Neuron (in vitro differentiated cells): ENCODE results near the gene TMEM271.
"Not testable (repeated sequence)": the region's sequence is repeated elsewhere in the genome, so short reads cannot be mapped to it uniquely, and the experiment has no call there.

Source experiments
- H2AFZ ChIP-seq: one replicate; pipeline ENCODE4 v1.6.1; 2013; ENCODE audit warnings: low read depth, mild to moderate bottlenecking, inconsistent platforms, low read length, moderate library complexity
- H3K27me3 ChIP-seq: one replicate; pipeline ENCODE4 v1.6.1; 2013; ENCODE audit warnings: low read length; ENCODE audit not compliant: insufficient read depth
- H3K36me3 ChIP-seq: one replicate; pipeline ENCODE4 v1.6.1; 2013; ENCODE audit warnings: low read length; ENCODE audit not compliant: insufficient read depth
- H3K4me1 ChIP-seq: one replicate; pipeline ENCODE4 v1.6.1; 2013; ENCODE audit warnings: low read length; ENCODE audit not compliant: insufficient read depth
- H3K4me3 ChIP-seq: 2 replicates; pipeline ENCODE4 v1.5.1; 2013; ENCODE audit warnings: mild to moderate bottlenecking, low read length, moderate library complexity
- H3K9me3 ChIP-seq: one replicate; pipeline ENCODE4 v1.6.1; 2013; ENCODE audit warnings: low read length

Gene TMEM271

DNA sequence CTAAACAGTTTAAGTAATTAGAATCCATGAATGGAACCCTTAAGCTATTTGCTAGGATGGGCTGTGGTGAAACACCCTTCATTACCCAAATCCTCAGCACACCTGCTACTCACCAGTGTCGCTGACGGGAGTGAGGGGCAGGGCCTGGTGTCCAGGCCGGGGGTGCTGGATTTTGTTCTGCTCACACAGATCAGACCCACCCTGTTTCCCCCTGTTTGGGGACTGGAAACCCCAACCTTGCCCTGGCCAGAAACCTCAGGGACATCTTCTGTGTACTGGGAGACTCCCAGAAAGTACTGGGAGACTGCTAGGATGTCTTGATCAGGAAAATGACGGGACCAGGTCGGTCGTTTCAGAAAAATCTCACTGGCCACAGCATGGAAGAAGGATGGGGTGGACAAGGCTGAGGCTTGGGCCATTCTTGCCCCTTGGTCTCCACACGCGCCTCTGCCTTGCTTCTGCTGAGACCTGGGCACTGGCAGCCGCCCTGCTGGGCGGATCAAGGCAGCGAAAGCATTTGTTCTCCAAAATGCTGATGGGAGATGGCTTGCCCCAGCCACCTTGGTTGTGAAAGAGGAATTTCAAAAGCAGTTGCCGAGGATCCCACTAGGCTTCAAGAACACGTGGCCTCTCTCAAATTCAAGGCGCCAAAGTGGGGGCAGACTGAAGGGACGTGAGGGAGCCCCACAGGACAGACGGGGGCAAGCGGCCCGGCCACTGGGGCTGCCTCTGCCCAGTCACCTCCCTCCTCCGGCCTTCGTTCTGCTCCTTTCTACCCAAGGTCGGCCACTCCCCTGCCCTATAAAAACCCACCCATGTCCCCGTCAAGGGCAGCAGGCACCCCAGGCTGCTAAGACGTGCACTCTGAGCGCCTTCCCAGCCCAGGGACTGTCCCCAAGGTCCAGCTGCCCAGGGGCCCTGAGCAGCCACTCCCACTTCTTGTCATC, 25.8 kb upstream of the TMEM271 start:
- Histone ChIP-seq H3K4me1 (no peaks in the 10 kb centered on the region), H3K9me3 (peaks cover 4% of the 10 kb centered on the region), H2AFZ (no peak overlapping the region), H3K36me3 (no peaks in the 10 kb centered on the region), H3K4me3 (no peak overlapping the region), H3K27me3 (peaks cover 2% of the 10 kb centered on the region)

DNA sequence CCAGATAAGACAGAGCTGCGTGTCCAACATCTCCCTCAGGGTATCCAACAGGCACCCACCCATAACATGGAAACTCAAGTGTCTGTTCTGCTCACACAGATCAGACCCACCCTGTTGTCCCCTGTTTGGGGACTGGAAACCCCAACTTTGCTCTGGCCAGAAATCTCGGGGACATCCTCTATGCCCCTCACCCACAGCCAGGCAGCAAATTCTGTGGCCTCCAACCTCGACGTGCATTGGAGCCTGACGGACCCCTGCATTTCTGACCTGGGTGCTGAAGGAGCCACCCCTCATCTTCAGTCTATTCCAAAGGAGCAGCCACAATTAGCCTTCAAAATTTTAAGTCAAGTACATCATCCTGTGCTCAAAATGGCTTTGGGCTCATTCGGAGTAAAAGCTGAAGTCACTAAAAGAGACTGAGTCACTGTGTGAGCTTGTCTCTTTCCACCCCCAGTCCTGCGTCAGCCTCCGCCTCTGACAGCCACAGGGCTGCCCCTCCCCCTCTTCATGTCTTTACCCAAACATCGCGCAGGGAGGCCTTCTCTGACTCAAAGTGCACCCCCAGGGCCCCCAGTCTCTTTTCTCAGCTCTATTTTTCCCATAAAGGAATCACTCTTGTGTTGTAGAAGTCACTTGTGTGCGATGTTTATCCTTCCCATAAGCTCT, 24.9 kb upstream of the TMEM271 start:
- no peak overlapping the region for H3K4me3 ChIP-seq

DNA sequence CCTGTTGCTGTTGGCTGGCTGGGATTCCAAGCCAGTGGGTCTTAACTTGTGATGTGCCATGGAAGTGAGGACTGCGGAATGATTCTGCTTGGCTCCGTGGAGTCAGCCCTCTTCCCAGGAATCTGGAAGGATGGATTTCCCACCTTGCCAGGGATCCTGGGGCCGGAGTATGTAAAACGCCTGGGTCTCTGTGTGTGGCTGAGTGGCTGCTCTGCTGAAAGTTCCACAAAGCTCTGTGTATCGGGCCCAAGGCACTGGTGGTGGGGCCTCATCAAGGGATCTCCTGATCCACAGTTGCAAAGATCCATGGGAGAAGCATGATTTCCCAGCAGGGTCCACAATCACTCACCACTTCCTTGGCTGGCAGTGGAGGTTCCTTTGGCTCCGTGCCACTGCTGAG, 24.1 kb upstream of the TMEM271 start:
- Histone ChIP-seq H3K4me1 (no peaks in the 10 kb centered on the region), H3K36me3 (no peaks in the 10 kb centered on the region), H3K4me3 (no peak overlapping the region), H3K9me3 (peaks cover 4% of the 10 kb centered on the region), H2AFZ (no peak overlapping the region), H3K27me3 (peaks cover 2% of the 10 kb centered on the region)

More for the DNA sequence above, 24.9 kb upstream of the TMEM271 start:
- Histone ChIP-seq H3K4me1 (no peaks in the 10 kb centered on the region), H3K36me3 (no peaks in the 10 kb centered on the region), H3K27me3 (peaks cover 2% of the 10 kb centered on the region), H3K9me3 (peaks cover 4% of the 10 kb centered on the region), H2AFZ (no peak overlapping the region)

- Histone ChIP-seq H3K4me1 (no peaks in the 10 kb centered on the region), H3K4me3 (no peak overlapping the region), H2AFZ (no peak overlapping the region), H3K27me3 (peaks cover 2% of the 10 kb centered on the region), H3K36me3 (no peaks in the 10 kb centered on the region), H3K9me3 (peaks cover 4% of the 10 kb centered on the region)
Measured at GRCh38 chr4:598925-599324, 22.8 kb upstream of the TMEM271 start.

GRCh38 chr4:592825-593520, 16.9 kb upstream of the TMEM271 start:
- no peaks in the 10 kb centered on the region for H3K36me3 ChIP-seq
- peaks cover 2% of the 10 kb centered on the region for H3K4me1 ChIP-seq
- H3K9me3 ChIP-seq = no peaks in the 10 kb centered on the region
- H3K4me3 ChIP-seq = no peak overlapping the region
- no peaks in the 10 kb centered on the region for H3K27me3 ChIP-seq
- no peak overlapping the region for H2AFZ ChIP-seq

- not testable (repeated sequence) for H3K9me3 ChIP-seq, H2AFZ ChIP-seq, H3K27me3 ChIP-seq, H3K36me3 ChIP-seq, H3K4me3 ChIP-seq, H3K4me1 ChIP-seq
Measured at GRCh38 chr4:592178-592577, 16.1 kb upstream of the TMEM271 start.

GRCh38 chr4:590313-590841, 14.3 kb upstream of the TMEM271 start:
- H3K9me3 ChIP-seq = no peaks in the 10 kb centered on the region
- H3K27me3 ChIP-seq = no peaks in the 10 kb centered on the region
- no peak overlapping the region for H3K4me3 ChIP-seq
- peaks cover 2% of the 10 kb centered on the region for H3K4me1 ChIP-seq
- H2AFZ ChIP-seq = no peak overlapping the region
- no peaks in the 10 kb centered on the region for H3K36me3 ChIP-seq

- peaks cover 2% of the 10 kb centered on the region for H3K4me1 ChIP-seq
- no peaks in the 10 kb centered on the region for H3K9me3 ChIP-seq
- H2AFZ ChIP-seq = no peak overlapping the region
- no peaks in the 10 kb centered on the region for H3K27me3 ChIP-seq
- H3K4me3 ChIP-seq = no peak overlapping the region
- H3K36me3 ChIP-seq = no peaks in the 10 kb centered on the region
Measured at GRCh38 chr4:589219-589963, 13.3 kb upstream of the TMEM271 start.

DNA sequence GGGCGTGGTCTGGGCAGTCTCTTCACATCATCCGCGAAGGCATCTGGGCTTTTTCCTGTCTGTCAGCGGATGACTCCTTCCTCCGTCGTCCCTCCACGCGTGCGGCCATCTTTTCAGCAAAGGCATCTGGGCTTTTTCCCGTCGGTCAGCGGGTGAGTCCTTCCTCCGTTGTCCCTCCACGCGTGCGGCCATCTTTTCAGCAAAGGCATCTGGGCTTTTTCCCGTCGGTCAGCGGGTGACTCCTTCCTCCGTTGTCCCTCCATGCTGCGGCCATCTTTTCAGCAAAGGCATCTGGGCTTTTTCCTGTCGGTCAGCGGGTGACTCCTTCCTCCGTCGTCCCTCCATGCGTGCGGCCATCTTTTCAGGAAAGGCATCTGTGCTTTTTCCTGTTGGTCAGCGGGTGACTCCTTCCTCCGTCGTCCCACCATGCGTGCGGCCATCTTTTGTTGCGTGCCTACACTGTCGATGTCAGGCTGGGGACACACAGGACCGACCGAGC, 12.3 kb upstream of the TMEM271 start:
- H3K4me3 ChIP-seq = no peak overlapping the region
- H3K4me1 ChIP-seq = peaks cover 2% of the 10 kb centered on the region
- no peaks in the 10 kb centered on the region for H3K9me3 ChIP-seq
- no peaks in the 10 kb centered on the region for H3K36me3 ChIP-seq
- no peaks in the 10 kb centered on the region for H3K27me3 ChIP-seq
- H2AFZ ChIP-seq = no peak overlapping the region

DNA sequence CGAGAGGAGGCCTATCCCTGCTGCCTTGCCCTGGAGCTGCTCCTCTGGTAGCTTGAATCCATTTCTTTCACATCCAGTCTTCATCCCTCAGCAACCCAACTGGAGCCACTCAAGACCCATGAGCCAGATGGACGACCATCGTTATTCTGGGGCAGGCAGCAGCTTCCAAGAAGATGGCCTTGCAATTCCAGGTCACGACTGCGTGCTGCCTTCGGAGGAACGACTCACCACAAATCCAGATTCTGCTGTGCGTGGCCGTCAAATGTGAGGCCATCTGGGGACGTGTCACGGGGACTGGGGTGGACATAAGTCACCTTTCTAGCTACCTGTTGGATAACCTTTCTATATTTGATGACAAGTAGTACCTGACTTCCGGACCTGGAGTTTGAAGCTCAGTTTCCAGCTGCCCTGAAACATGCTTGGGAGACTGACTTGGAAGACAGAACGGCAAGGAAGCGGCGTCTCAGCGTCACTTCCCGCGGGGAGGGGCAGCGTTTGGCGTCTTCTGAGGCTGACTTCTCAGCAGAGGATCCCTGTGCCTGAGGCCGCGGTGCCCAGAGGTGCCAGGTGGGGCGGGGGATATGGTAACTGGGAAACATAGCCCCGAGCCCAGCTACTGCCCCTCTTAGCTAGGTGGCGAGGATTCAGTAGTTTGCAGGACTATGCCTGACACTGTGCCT, 11.7 kb upstream of the TMEM271 start:
- Histone ChIP-seq H3K27me3 (no peaks in the 10 kb centered on the region), H3K4me3 (no peak overlapping the region), H2AFZ (no peak overlapping the region), H3K4me1 (peaks cover 1% of the 10 kb centered on the region), H3K9me3 (no peaks in the 10 kb centered on the region), H3K36me3 (no peaks in the 10 kb centered on the region)

DNA sequence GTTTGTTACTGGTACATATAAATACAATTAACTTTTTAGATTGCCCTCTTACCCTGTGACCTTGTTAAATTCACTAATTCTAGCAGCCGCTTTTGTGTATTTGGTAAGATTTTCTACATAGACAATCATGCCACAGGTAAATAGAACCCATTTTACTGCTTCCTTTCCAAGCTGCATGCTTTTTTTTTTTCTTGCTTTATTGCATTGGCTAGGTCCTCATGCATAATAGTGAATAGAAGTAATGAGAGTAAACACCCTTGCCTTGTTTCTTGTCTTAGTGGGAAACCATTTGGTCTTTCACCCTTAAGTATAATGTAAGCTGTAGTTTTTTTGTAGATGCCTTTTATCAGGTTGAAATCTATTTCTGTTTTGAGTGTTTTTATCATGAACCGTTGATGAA, 7.7 kb upstream of the TMEM271 start:
- no peak overlapping the region for H2AFZ ChIP-seq
- H3K4me1 ChIP-seq = peaks cover under 1% of the 10 kb centered on the region
- peaks cover 10% of the 10 kb centered on the region for H3K27me3 ChIP-seq
- no peaks in the 10 kb centered on the region for H3K9me3 ChIP-seq
- H3K36me3 ChIP-seq = no peaks in the 10 kb centered on the region
- H3K4me3 ChIP-seq = no peak overlapping the region
